ENCODE data around the gene NT5C2.

- no peak for TF ChIP-seq CTCF (optimal IDR thresholded peaks at IDR 0.05 in 1 of 3, IDR thresholded peaks at IDR 0.05 in 1 of 3, conservative IDR thresholded peaks at IDR 0.05 in 1 of 3; ENCODE audit: extremely low read depth in 1 of 3, insufficient read depth in 2 of 3, low read length in 3 of 3)
- TF ChIP-seq EZH2 (IDR thresholded peaks at IDR 0.05; ENCODE audit: low read length) = no peak
These were observed 96.9 kb downstream of the NT5C2 start for GRCh38 chr10:103096130-103096529.

Data from keratinocyte (primary cell).